HEK293 (cell line): ENCODE measurements around the gene GPR132.

Experiments
- KLF16 ChIP-seq: fragments of 450-650 bp; formaldehyde crosslinking; IDR thresholded peaks from 2 replicates; pipeline ENCODE4 v1.5.1; 2017; ENCODE audit warnings: missing biosample characterization, missing genetic modification characterization
- ZNF133 ChIP-seq: fragments of 450-650 bp; formaldehyde crosslinking; IDR thresholded peaks from 2 replicates; pipeline ENCODE4 v1.5.1; 2016; ENCODE audit warnings: missing biosample characterization, missing genetic modification characterization
- ZNF324 ChIP-seq: fragments of 450-650 bp; formaldehyde crosslinking; IDR thresholded peaks from 2 replicates; pipeline ENCODE4 v1.5.1; 2016; ENCODE audit warnings: missing biosample characterization, missing genetic modification characterization
- ZNF398 ChIP-seq: fragments of 450-650 bp; formaldehyde crosslinking; IDR thresholded peaks from 2 replicates; pipeline ENCODE4 v1.5.1; 2017; ENCODE audit warnings: missing biosample characterization, missing genetic modification characterization
- ZNF704 ChIP-seq: fragments of 450-650 bp; formaldehyde crosslinking; IDR thresholded peaks from 2 replicates; pipeline ENCODE4 v1.5.1; 2016; ENCODE audit warnings: missing biosample characterization, missing genetic modification characterization
- ZSCAN5A ChIP-seq: fragments of 450-650 bp; formaldehyde crosslinking; IDR thresholded peaks from 2 replicates; pipeline ENCODE4 v1.5.1; 2016; ENCODE audit warnings: missing biosample characterization, missing genetic modification characterization
- TF ChIP-seq, protein P1 (sequence below): fragments of 450-650 bp; formaldehyde crosslinking; IDR thresholded peaks from 2 replicates; pipeline ENCODE4 v1.5.1; 2016; ENCODE audit warnings: missing biosample characterization, missing genetic modification characterization
- TF ChIP-seq, protein P2 (sequence below): fragments of 450-650 bp; formaldehyde crosslinking; IDR thresholded peaks from 2 replicates; pipeline ENCODE4 v1.5.1; 2016; ENCODE audit warnings: missing biosample characterization, missing genetic modification characterization
- TF ChIP-seq, protein P3 (sequence below): fragments of 450-650 bp; formaldehyde crosslinking; IDR thresholded peaks from 2 replicates; pipeline ENCODE4 v1.5.1; 2016; ENCODE audit warnings: missing biosample characterization, missing genetic modification characterization

- TF ChIP-seq, protein P1, sequence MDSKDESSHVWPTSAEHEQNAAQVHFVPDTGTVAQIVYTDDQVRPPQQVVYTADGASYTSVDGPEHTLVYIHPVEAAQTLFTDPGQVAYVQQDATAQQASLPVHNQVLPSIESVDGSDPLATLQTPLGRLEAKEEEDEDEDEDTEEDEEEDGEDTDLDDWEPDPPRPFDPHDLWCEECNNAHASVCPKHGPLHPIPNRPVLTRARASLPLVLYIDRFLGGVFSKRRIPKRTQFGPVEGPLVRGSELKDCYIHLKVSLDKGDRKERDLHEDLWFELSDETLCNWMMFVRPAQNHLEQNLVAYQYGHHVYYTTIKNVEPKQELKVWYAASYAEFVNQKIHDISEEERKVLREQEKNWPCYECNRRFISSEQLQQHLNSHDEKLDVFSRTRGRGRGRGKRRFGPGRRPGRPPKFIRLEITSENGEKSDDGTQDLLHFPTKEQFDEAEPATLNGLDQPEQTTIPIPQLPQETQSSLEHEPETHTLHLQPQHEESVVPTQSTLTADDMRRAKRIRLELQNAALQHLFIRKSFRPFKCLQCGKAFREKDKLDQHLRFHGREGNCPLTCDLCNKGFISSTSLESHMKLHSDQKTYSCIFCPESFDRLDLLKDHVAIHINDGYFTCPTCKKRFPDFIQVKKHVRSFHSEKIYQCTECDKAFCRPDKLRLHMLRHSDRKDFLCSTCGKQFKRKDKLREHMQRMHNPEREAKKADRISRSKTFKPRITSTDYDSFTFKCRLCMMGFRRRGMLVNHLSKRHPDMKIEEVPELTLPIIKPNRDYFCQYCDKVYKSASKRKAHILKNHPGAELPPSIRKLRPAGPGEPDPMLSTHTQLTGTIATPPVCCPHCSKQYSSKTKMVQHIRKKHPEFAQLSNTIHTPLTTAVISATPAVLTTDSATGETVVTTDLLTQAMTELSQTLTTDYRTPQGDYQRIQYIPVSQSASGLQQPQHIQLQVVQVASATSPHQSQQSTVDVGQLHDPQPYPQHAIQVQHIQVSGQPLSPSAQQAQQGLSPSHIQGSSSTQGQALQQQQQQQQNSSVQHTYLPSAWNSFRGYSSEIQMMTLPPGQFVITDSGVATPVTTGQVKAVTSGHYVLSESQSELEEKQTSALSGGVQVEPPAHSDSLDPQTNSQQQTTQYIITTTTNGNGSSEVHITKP: no peak
- TF ChIP-seq, protein P2, sequence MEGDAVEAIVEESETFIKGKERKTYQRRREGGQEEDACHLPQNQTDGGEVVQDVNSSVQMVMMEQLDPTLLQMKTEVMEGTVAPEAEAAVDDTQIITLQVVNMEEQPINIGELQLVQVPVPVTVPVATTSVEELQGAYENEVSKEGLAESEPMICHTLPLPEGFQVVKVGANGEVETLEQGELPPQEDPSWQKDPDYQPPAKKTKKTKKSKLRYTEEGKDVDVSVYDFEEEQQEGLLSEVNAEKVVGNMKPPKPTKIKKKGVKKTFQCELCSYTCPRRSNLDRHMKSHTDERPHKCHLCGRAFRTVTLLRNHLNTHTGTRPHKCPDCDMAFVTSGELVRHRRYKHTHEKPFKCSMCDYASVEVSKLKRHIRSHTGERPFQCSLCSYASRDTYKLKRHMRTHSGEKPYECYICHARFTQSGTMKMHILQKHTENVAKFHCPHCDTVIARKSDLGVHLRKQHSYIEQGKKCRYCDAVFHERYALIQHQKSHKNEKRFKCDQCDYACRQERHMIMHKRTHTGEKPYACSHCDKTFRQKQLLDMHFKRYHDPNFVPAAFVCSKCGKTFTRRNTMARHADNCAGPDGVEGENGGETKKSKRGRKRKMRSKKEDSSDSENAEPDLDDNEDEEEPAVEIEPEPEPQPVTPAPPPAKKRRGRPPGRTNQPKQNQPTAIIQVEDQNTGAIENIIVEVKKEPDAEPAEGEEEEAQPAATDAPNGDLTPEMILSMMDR (tag by site-specific recombination): no peak
- no peak for TF ChIP-seq ZNF324
- TF ChIP-seq ZNF133 (tag by site-specific recombination): no peak
- no peak for TF ChIP-seq ZNF704
- TF ChIP-seq, protein P3, sequence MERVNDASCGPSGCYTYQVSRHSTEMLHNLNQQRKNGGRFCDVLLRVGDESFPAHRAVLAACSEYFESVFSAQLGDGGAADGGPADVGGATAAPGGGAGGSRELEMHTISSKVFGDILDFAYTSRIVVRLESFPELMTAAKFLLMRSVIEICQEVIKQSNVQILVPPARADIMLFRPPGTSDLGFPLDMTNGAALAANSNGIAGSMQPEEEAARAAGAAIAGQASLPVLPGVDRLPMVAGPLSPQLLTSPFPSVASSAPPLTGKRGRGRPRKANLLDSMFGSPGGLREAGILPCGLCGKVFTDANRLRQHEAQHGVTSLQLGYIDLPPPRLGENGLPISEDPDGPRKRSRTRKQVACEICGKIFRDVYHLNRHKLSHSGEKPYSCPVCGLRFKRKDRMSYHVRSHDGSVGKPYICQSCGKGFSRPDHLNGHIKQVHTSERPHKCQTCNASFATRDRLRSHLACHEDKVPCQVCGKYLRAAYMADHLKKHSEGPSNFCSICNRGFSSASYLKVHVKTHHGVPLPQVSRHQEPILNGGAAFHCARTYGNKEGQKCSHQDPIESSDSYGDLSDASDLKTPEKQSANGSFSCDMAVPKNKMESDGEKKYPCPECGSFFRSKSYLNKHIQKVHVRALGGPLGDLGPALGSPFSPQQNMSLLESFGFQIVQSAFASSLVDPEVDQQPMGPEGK (tag by site-specific recombination): no peak
- no peak for TF ChIP-seq KLF16 (tag by site-specific recombination)
- no peak for TF ChIP-seq ZSCAN5A
- no peak for TF ChIP-seq ZNF398 (tag by site-specific recombination)
Observed at GRCh38 chr14:105107351-105107750, 42.1 kb upstream of the GPR132 start.
